Cardiac muscle cell (in vitro differentiated cells and primary cell): ENCODE data around the gene ACAP1. TPM values are rescaled to one million over a fixed set of nuclear protein-coding genes. Genes with fewer than 3 reads are reported as not detected.
"Not testable (repeated sequence)": the region's sequence is repeated elsewhere in the genome, so short reads cannot be mapped to it uniquely, and the experiment has no call there.

Experiments used
- DNase-seq, 2 donors: peaks; one replicate each; pipeline versions ENCODE4 v3.0.0 to v3.0.0-alpha.2; 2010 to 2017; ENCODE audit warnings: low read depth in 1 of 2, low spot score in 1 of 2
- H3K27ac ChIP-seq: fragments of 200-600 bp; sonication (generic); 2 replicates; pipeline ENCODE4 v1.5.1; 2016
- H3K27me3 ChIP-seq: fragments of 200-600 bp; sonication (generic); 2 replicates; pipeline ENCODE4 v1.6.0; 2016; ENCODE audit warnings: control low read depth
- H3K36me3 ChIP-seq: fragments of 200-600 bp; sonication (generic); 2 replicates; pipeline ENCODE4 v1.5.1; 2016; ENCODE audit warnings: control low read depth
- H3K4me1 ChIP-seq: fragments of 200-600 bp; sonication (generic); 2 replicates; pipeline ENCODE4 v1.8.1; 2017; ENCODE audit warnings: low read depth, mild to moderate bottlenecking, mixed run types
- H3K4me3 ChIP-seq: fragments of 200-600 bp; sonication (generic); 2 replicates; pipeline ENCODE4 v1.5.1; 2016; ENCODE audit warnings: mild to moderate bottlenecking
- H3K9me3 ChIP-seq: fragments of 200-600 bp; sonication (generic); 2 replicates; pipeline ENCODE4 v1.5.1; 2017; ENCODE audit warnings: low read depth, mild to moderate bottlenecking, control low read depth
- CTCF ChIP-seq: IDR thresholded peaks from 2 replicates; pipeline ENCODE4 v1.5.1; 2012; ENCODE audit warnings: low read depth, mild to moderate bottlenecking, low read length
- polyA plus RNA-seq: library from polyadenylated mRNA; unstranded; fragments of >200 nt; fragmentation: Nextera tagmentation; extraction: Ambion mirVana; gene quantifications from 2 replicates; pipeline ENCODE4 v1.2.1, GENCODE V29; 2016
- total RNA-seq: library from RNA; depleted of rRNA; stranded (reverse); fragments of >200 nt; gene quantifications from 2 replicates; pipeline ENCODE4 v1.2.3, GENCODE V29; 2016

ACAP1 gene
- total and polyA plus RNA-seq, 2 experiments from 2014 or later, result 1.4 to 32.1 TPM

- Histone ChIP-seq H3K4me1 (peaks cover 7% of the 10 kb centered on the region), H3K9me3 (no peaks in the 10 kb centered on the region), H3K36me3 (no peaks in the 10 kb centered on the region), H3K4me3 (no peak overlapping the region), H3K27me3 (no peaks in the 10 kb centered on the region), H3K27ac (no peak overlapping the region)
- no peak for DNase-seq
- TF ChIP-seq CTCF, result no peak
These were observed 1.3 kb upstream of the ACAP1 start for GRCh38 chr17:7334938-7335538.

- not testable (repeated sequence) for H3K9me3 ChIP-seq, H3K27ac ChIP-seq, DNase-seq, H3K36me3 ChIP-seq, H3K27me3 ChIP-seq, H3K4me1 ChIP-seq, H3K4me3 ChIP-seq
These were observed 564 bp upstream of the ACAP1 start for GRCh38 chr17:7335765-7336164.

- H3K9me3 ChIP-seq, H3K27me3 ChIP-seq, H3K4me3 ChIP-seq, H3K4me1 ChIP-seq, H3K36me3 ChIP-seq, DNase-seq, H3K27ac ChIP-seq: not testable (repeated sequence)
These were observed 1.3 kb downstream of the ACAP1 start for GRCh38 chr17:7337600-7337999.

GRCh38 chr17:7340179-7340578 lies 3.9 kb downstream of the ACAP1 start:
- no peaks in the 10 kb centered on the region for H3K36me3 ChIP-seq
- H3K9me3 ChIP-seq, result no peaks in the 10 kb centered on the region
- H3K27ac ChIP-seq, result no peak overlapping the region
- TF ChIP-seq CTCF, result no peak
- no peaks in the 10 kb centered on the region for H3K27me3 ChIP-seq
- DNase-seq, result no peak
- H3K4me1 ChIP-seq, result no peaks in the 10 kb centered on the region
- no peak overlapping the region for H3K4me3 ChIP-seq

GRCh38 chr17:7341842-7342241 lies 5.5 kb downstream of the ACAP1 start:
- Histone ChIP-seq H3K4me3 (no peak overlapping the region), H3K27ac (no peak overlapping the region), H3K4me1 (no peaks in the 10 kb centered on the region), H3K36me3 (no peaks in the 10 kb centered on the region), H3K9me3 (no peaks in the 10 kb centered on the region), H3K27me3 (no peaks in the 10 kb centered on the region)
- DNase-seq, result no peak
- no peak for TF ChIP-seq CTCF

GRCh38 chr17:7343250-7343649 lies 6.9 kb downstream of the ACAP1 start:
- Histone ChIP-seq H3K9me3 (no peaks in the 10 kb centered on the region), H3K4me1 (peaks cover 2% of the 10 kb centered on the region), H3K4me3 (no peak overlapping the region), H3K36me3 (no peaks in the 10 kb centered on the region), H3K27me3 (no peaks in the 10 kb centered on the region), H3K27ac (no peak overlapping the region)
- TF ChIP-seq CTCF, result no peak
- DNase-seq, result no peak
